T-helper 1 cell (primary cell): Measurements from ENCODE around the gene IER3.

Experiments used
- DNase-seq, 5 donors: peaks; one replicate each; pipeline ENCODE4 v3.0.0-alpha.2; 2012 to 2020

IER3 gene

GRCh38 chr6:30703821-30704220 is 40.5 kb downstream of the IER3 start:
- no peak for DNase-seq

- no peak for DNase-seq
Observed at GRCh38 chr6:30703011-30703410, 41.3 kb downstream of the IER3 start.

GRCh38 chr6:30700340-30700739 is 44.0 kb downstream of the IER3 start:
- no peak for DNase-seq

- no peak for DNase-seq
Observed at GRCh38 chr6:30696432-30696831, 47.9 kb downstream of the IER3 start.
